Right lung (tissue), 5 donors: ENCODE measurements around the gene SCAPER. TPM values are rescaled to one million over a fixed set of nuclear protein-coding genes. Genes with fewer than 3 reads are reported as not detected.
"Not testable (repeated sequence)": the region's sequence is repeated elsewhere in the genome, so short reads cannot be mapped to it uniquely, and the experiment has no call there.

Experiments
- DNase-seq, 2 donors: peaks; one replicate each; pipeline ENCODE4 v3.0.0-alpha.2; 2013
- polyA plus RNA-seq, 5 donors: library from polyadenylated mRNA; unstranded; fragments of 120-200 nt; gene quantifications; one replicate each; pipeline versions ENCODE4 v1.2.1 to v1.2.3, GENCODE V29; 2013; ENCODE audit warnings: inconsistent platforms in 1 of 5, low replicate concordance in 1 of 5; ENCODE audit not compliant: insufficient read length in 5 of 5, insufficient read depth in 1 of 5

SCAPER gene
- polyA plus RNA-seq, 5 donors: 21.3 to 30.2 (median 26.1) TPM

- no peak for DNase-seq
These were observed 113.6 kb downstream of the SCAPER start for GRCh38 chr15:76791511-76791910.

- DNase-seq: no peak
These were observed 117.9 kb downstream of the SCAPER start for GRCh38 chr15:76787273-76787672.

GRCh38 chr15:76776969-76777368 lies 128.2 kb downstream of the SCAPER start:
- no peak for DNase-seq

GRCh38 chr15:76776480-76776879 lies 128.7 kb downstream of the SCAPER start:
- no peak for DNase-seq

- no peak for DNase-seq
These were observed 131.9 kb downstream of the SCAPER start for GRCh38 chr15:76773234-76773633.

- DNase-seq: peak; percentile 20 to 23
These were observed 132.4 kb downstream of the SCAPER start for GRCh38 chr15:76772776-76773175.

- no peak for DNase-seq
These were observed 141.1 kb downstream of the SCAPER start for GRCh38 chr15:76764004-76764403.

- no peak for DNase-seq
These were observed 141.6 kb downstream of the SCAPER start for GRCh38 chr15:76763554-76763953.

- no peak for DNase-seq
These were observed 148.8 kb downstream of the SCAPER start for GRCh38 chr15:76756381-76756780.

- DNase-seq: no peak
These were observed 151.4 kb downstream of the SCAPER start for GRCh38 chr15:76753771-76754170.

GRCh38 chr15:76753131-76753530 lies 152.0 kb downstream of the SCAPER start:
- DNase-seq: no peak

GRCh38 chr15:76752549-76752948 lies 152.6 kb downstream of the SCAPER start:
- no peak for DNase-seq

- DNase-seq: no peak
These were observed 167.6 kb downstream of the SCAPER start for GRCh38 chr15:76737573-76737972.

- DNase-seq: not testable (repeated sequence)
These were observed 172.8 kb downstream of the SCAPER start for GRCh38 chr15:76732321-76732720.

GRCh38 chr15:76730262-76730661 lies 174.9 kb downstream of the SCAPER start:
- no peak for DNase-seq

- no peak for DNase-seq
These were observed 186.3 kb downstream of the SCAPER start for GRCh38 chr15:76718863-76719262.

GRCh38 chr15:76714950-76715349 lies 190.2 kb downstream of the SCAPER start:
- no peak for DNase-seq

GRCh38 chr15:76711351-76711827 lies 193.8 kb downstream of the SCAPER start:
- DNase-seq: no peak

- not testable (repeated sequence) for DNase-seq
These were observed 201.1 kb downstream of the SCAPER start for GRCh38 chr15:76704032-76704431.

- DNase-seq: no peak
These were observed 208.3 kb downstream of the SCAPER start for GRCh38 chr15:76696840-76697239.

GRCh38 chr15:76692546-76692945 lies 212.6 kb downstream of the SCAPER start:
- DNase-seq: not testable (repeated sequence)

- not testable (repeated sequence) for DNase-seq
These were observed 217.5 kb downstream of the SCAPER start for GRCh38 chr15:76687592-76687991.

- DNase-seq: no peak
These were observed 221.1 kb downstream of the SCAPER start for GRCh38 chr15:76684002-76684401.

- no peak for DNase-seq
These were observed 222.3 kb downstream of the SCAPER start for GRCh38 chr15:76682833-76683232.

GRCh38 chr15:76682259-76682658 lies 222.9 kb downstream of the SCAPER start:
- DNase-seq: no peak
